ENCODE results near the gene DLK1. TPM values are rescaled to one million over a fixed set of nuclear protein-coding genes. Genes with fewer than 3 reads are reported as not detected.
A peak's percentile ranks its signal among the peaks of the same experiment; 100 is the strongest.

Gene DLK1
- total RNA-seq, 1 donor from 2014 or later = 4.4 TPM

DNA sequence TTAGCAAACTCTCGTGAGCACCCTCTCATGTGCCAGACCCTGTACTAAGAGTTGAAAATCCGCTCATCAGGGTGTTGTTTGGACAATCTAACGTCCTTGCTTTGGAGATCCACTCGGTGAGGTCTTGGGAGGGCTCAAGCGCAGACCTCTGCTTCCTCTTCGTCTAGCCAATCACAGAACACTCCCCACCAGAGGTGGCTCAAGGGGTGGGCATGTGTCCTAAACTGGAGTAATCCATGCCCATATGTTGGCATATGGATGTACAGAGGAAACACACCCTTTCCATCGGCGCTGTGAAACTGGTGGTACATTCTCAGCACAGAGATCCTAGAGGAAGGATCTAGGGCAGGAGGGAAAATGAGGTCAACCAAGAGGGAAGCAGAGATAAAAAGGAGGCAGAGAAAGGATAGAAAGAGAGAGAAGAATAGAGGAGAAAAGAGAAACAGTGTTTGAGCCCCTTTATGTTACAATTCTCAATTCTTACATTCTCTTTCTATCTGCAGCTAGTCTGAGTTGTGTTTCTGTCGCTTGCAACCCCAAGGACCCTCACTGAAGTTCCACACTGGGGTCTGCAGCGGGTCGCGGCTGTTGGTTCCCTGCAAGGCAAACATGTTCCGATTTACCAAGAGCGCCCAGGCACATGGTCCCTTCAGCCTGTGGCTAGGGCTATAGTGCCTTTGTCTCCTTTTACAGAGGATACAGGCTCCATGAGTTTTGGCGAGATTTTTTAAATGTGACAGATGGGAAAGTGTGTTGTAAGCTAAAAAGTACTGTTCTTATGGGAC is 40.5 kb downstream of the DLK1 start:
- Mint-ChIP-seq H3K27me3 (ENCODE audit: low read depth) (peaks cover 3% of the 10 kb centered on the region), H3K4me3 (no peak overlapping the region), H3K27ac (ENCODE audit: unreplicated experiment) (no peak overlapping the region), H3K36me3 (ENCODE audit: low read depth) (peaks cover 3% of the 10 kb centered on the region), H3K4me1 (peaks cover 27% of the 10 kb centered on the region), H3K9me3 (peaks cover 6% of the 10 kb centered on the region)
- DNase-seq (ENCODE audit: low read depth, low spot score) = no peak
- TF ChIP-seq, protein P1, sequence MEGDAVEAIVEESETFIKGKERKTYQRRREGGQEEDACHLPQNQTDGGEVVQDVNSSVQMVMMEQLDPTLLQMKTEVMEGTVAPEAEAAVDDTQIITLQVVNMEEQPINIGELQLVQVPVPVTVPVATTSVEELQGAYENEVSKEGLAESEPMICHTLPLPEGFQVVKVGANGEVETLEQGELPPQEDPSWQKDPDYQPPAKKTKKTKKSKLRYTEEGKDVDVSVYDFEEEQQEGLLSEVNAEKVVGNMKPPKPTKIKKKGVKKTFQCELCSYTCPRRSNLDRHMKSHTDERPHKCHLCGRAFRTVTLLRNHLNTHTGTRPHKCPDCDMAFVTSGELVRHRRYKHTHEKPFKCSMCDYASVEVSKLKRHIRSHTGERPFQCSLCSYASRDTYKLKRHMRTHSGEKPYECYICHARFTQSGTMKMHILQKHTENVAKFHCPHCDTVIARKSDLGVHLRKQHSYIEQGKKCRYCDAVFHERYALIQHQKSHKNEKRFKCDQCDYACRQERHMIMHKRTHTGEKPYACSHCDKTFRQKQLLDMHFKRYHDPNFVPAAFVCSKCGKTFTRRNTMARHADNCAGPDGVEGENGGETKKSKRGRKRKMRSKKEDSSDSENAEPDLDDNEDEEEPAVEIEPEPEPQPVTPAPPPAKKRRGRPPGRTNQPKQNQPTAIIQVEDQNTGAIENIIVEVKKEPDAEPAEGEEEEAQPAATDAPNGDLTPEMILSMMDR (conservative IDR thresholded peaks at IDR 0.05) = no peak

GRCh38 chr14:100767788-100768536 is 41.3 kb downstream of the DLK1 start:
- H3K4me1 Mint-ChIP-seq = peaks cover 27% of the 10 kb centered on the region
- peaks cover 6% of the 10 kb centered on the region for H3K9me3 Mint-ChIP-seq
- H3K36me3 Mint-ChIP-seq (ENCODE audit: low read depth) = peaks cover 3% of the 10 kb centered on the region
- no peak overlapping the region for H3K4me3 Mint-ChIP-seq
- no peak overlapping the region for H3K27ac Mint-ChIP-seq (ENCODE audit: unreplicated experiment)
- H3K27me3 Mint-ChIP-seq (ENCODE audit: low read depth) = peaks cover 3% of the 10 kb centered on the region
- TF ChIP-seq, protein P1 (conservative IDR thresholded peaks at IDR 0.05) = no peak
- DNase-seq (ENCODE audit: low read depth, low spot score) = no peak

- Mint-ChIP-seq H3K27me3 (ENCODE audit: low read depth) (peaks cover 3% of the 10 kb centered on the region), H3K4me3 (no peak overlapping the region), H3K4me1 (peaks cover 27% of the 10 kb centered on the region), H3K27ac (ENCODE audit: unreplicated experiment) (peak overlapping the region; percentile 57), H3K9me3 (peaks cover 6% of the 10 kb centered on the region), H3K36me3 (ENCODE audit: low read depth) (peaks cover 3% of the 10 kb centered on the region)
- no peak for DNase-seq (ENCODE audit: low read depth, low spot score)
- TF ChIP-seq, protein P1 (conservative IDR thresholded peaks at IDR 0.05) = no peak
Measured at GRCh38 chr14:100769035-100769939, 42.6 kb downstream of the DLK1 start.

DNA sequence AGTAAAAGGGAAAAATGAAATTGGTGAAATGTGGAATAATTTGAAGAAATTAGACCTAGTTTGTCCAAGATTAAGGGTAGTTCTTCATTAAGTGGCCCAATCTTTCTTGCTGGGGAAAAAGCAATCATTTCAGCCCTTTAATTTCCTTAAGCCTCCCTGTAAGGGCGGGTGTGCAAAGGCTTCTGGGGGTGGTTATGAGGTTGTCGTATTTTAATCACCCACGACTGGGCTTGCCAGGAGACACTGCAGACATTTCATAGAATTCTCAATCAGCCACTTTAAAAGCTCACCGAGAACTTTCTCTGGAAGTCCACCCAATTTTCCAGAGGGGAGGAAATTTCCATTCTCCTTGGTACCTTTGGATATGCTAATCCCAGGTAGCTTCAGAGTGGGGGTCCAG is 43.4 kb downstream of the DLK1 start:
- TF ChIP-seq, protein P1 (conservative IDR thresholded peaks at IDR 0.05) = no peak
- Mint-ChIP-seq H3K4me3 (no peak overlapping the region), H3K36me3 (ENCODE audit: low read depth) (peaks cover 3% of the 10 kb centered on the region), H3K27ac (ENCODE audit: unreplicated experiment) (no peak overlapping the region), H3K27me3 (ENCODE audit: low read depth) (peaks cover 3% of the 10 kb centered on the region), H3K9me3 (peaks cover 6% of the 10 kb centered on the region), H3K4me1 (peaks cover 20% of the 10 kb centered on the region)
- no peak for DNase-seq (ENCODE audit: low read depth, low spot score)

DNA sequence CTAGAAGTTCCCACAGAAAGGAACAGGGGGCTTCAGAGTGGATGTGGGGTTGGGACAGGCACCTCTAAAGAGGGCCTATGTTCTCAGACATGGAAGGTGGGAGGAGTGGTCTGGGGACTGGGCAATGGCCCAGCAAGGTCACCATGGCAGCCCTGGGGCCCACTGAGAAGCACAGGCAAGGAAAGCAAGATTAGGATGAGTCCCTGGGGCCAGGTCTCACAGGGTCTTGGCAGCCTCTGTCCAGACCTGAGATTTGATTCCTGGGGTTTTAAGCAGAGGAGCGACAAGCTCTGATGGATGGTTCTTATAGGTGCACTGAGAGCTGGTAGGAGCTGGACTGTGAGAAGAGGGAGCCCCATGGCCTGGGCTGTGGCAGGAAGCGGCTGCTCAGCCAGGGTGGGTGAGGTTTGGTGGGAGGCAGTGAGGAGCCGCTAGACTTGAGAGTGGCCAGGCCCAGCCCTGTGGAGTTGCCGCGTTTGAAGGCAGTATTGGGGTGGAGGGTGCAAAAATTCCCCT is 44.0 kb downstream of the DLK1 start:
- TF ChIP-seq, protein P1 (conservative IDR thresholded peaks at IDR 0.05) = no peak
- Mint-ChIP-seq H3K27me3 (ENCODE audit: low read depth) (peaks cover 3% of the 10 kb centered on the region), H3K9me3 (peaks cover 6% of the 10 kb centered on the region), H3K4me1 (peaks cover 14% of the 10 kb centered on the region), H3K27ac (ENCODE audit: unreplicated experiment) (no peak overlapping the region), H3K36me3 (ENCODE audit: low read depth) (peaks cover 3% of the 10 kb centered on the region), H3K4me3 (no peak overlapping the region)
- no peak for DNase-seq (ENCODE audit: low read depth, low spot score)

Data from neural crest cell (in vitro differentiated cells).